D721Med (cell line): Measurements from ENCODE around the gene EFTUD2.

ENCODE experiments used
- DNase-seq: peaks from one replicate; pipeline ENCODE4 v3.0.0; 2011; ENCODE audit warnings: low spot score; ENCODE audit not compliant: insufficient read length
- FAIRE-seq: peaks from 2 replicates; lab custom pipeline; 2011; peaks lifted over from hg19 to GRCh38; lab: Jason Lieb, UNC
- TF ChIP-seq, protein P1 (sequence below): IDR thresholded peaks from 2 replicates; pipeline ENCODE4 v1.5.1; 2012; ENCODE audit warnings: mild to moderate bottlenecking, control low read depth; ENCODE audit not compliant: insufficient read depth; ENCODE audit errors: missing control alignments

EFTUD2 gene

DNA sequence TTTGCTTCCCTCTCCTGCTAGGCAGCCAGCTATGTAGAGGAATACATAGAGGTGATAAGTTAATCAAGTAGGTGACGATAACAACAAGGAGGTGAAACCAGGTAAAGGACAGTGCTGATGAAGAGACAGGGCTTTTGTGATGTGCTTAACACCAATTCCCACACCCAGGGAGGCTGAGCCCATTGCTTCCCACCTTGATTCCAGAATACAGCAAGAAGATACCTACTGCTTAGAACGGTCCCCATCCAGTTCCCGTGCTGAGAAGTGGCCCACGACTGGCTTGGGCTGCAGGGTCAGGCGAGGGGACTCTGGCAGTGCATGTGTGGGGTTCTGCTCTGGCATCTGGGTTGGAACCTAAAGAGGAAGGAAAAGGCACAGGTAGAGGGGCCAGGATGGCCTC lies 32.1 kb upstream of the EFTUD2 start:
- DNase-seq (peak; percentile 1), FAIRE-seq (no peak)
- TF ChIP-seq, protein P1, sequence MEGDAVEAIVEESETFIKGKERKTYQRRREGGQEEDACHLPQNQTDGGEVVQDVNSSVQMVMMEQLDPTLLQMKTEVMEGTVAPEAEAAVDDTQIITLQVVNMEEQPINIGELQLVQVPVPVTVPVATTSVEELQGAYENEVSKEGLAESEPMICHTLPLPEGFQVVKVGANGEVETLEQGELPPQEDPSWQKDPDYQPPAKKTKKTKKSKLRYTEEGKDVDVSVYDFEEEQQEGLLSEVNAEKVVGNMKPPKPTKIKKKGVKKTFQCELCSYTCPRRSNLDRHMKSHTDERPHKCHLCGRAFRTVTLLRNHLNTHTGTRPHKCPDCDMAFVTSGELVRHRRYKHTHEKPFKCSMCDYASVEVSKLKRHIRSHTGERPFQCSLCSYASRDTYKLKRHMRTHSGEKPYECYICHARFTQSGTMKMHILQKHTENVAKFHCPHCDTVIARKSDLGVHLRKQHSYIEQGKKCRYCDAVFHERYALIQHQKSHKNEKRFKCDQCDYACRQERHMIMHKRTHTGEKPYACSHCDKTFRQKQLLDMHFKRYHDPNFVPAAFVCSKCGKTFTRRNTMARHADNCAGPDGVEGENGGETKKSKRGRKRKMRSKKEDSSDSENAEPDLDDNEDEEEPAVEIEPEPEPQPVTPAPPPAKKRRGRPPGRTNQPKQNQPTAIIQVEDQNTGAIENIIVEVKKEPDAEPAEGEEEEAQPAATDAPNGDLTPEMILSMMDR: no peak

DNA sequence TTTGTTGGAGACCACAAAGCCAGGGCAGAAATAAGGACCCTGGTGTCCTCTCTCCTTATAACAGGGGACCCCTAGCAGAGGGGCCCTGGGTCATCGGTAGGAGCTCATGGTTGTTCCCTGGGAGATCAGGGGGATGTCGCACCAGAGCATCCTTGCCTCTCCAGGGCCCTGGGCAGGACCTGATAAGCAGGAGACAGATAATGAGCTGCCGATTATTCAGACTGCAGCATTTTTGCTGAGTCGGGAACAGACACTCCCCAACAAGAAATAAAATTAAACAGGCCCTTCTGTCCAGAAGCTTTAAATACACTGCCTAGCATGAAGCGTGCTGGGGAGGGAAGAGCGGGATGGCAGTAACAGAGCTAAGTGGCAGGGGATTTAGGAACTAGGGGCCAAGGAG lies 31.4 kb upstream of the EFTUD2 start:
- FAIRE-seq: no peak
- TF ChIP-seq, protein P1: no peak
- peak; percentile 7 for DNase-seq

DNA sequence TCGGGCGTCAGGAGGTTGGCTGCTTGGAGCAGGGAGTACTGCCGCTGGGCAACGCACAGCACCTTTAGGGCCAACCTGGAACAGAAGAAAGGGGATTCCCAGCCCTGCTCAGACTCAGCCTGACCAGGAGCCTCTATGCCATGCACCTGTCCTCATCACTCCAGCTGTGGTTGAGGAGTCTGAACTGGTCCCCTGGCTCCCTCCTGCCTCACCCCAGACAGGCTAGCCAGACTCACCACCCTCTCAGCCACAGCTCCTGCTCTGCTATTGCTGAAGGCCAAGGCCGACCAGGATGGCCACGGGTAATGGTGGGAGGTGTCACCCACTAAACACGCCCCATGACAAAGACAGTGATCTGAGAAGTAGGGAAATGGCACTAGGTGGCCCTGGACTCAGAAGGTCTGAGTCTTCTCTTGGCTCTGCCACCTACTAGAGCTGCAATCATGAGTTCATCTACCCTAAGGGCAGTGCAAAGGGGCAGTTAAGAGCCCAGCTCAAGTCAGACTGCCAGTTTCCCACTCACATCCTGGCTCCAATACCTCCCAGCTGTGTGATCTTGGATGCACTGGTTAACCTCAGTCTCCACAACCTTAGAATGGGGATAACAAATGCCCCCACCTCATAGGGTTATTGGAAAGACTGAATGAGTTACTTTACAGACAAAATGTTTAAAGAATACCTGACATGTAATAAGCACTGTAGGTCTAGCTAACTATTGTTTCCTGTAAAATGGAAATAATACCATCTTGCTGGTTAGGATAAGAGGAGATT lies 29.9 kb upstream of the EFTUD2 start:
- DNase-seq (peak; percentile 1), FAIRE-seq (no peak)
- TF ChIP-seq, protein P1: no peak

DNA sequence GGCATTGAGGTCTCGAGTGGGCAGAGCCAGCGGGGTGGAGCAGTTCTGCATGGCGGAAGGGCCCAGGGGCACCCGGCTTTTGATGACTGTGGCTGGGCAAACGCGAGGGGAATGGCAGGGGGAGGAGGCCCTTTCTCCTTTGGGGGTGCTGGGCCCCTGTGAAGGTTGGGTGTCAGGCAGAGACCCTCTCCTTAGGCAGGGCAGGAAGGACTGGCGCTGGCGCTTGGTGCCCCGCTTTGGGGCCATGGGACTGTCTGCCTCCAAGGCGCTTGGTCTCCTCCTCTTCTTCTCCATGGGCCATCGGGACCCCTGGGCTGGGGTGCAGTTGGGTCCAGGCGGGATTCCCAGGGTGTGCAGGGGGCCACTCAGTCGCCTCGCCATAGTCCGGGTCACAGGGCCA lies 28.9 kb upstream of the EFTUD2 start:
- no peak for FAIRE-seq
- DNase-seq: no peak
- TF ChIP-seq, protein P1: no peak

DNA sequence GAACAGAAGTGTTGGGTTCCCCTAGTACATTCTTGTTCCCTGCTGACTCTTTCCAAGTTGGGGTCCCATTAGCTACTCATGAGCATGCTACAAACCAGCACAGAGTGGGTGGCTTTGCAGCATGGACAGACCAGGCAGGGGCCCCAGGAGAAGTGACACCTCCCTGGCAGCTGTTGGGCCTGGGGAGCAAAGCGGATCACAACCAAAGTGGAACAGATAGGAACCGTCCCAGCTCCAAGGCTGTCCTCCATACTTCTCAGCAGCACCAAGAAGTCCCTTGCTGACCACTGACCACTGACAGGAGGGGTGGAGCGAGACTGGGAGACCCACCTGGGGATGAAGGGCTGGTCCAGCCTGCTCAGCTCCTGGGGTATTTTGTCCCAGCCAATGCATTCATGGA lies 28.5 kb upstream of the EFTUD2 start:
- DNase-seq: no peak
- TF ChIP-seq, protein P1: no peak
- FAIRE-seq: no peak

DNA sequence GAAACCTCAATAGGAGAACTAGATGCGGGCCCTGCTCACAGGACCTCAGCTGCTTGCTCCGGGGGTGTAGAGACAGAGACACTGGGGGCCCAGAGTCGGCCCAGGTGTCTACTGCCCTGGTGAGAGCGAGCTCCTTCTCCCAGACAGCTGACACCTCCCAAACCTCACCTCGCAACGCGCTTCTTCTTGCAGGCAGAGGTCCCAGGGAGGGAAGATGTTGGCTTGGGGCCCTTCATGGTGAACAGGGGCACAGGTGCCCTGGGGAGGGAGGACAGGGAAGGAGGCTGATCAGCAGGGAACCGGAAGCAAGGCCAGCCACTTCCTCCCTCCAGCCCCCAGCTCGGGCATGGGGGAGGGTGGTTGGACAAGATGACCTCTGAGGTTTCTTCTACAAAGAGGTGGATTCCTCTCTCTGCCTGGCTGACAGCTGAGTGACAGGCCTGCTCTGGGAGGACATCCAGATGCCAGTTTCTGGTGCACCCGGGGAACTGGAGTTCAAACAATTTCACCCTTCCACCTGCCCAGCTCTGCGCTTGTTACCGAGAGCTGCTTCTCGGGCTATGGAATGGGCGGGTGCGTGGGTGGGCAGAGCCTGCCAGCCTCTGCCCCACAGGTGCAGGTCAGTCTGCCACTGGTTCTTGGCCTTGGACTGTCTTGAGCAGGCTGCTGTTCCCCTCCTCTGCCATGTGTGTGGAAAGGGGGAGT lies 27.7 kb upstream of the EFTUD2 start:
- TF ChIP-seq, protein P1: no peak
- FAIRE-seq (no peak), DNase-seq (no peak)
